ENCODE measurements around the gene HLA-DMA. TPM values are rescaled to one million over a fixed set of nuclear protein-coding genes. Genes with fewer than 3 reads are reported as not detected.

Gene HLA-DMA
- total RNA-seq, 1 experiment from 2014 or later, result 1.9 TPM

DNA sequence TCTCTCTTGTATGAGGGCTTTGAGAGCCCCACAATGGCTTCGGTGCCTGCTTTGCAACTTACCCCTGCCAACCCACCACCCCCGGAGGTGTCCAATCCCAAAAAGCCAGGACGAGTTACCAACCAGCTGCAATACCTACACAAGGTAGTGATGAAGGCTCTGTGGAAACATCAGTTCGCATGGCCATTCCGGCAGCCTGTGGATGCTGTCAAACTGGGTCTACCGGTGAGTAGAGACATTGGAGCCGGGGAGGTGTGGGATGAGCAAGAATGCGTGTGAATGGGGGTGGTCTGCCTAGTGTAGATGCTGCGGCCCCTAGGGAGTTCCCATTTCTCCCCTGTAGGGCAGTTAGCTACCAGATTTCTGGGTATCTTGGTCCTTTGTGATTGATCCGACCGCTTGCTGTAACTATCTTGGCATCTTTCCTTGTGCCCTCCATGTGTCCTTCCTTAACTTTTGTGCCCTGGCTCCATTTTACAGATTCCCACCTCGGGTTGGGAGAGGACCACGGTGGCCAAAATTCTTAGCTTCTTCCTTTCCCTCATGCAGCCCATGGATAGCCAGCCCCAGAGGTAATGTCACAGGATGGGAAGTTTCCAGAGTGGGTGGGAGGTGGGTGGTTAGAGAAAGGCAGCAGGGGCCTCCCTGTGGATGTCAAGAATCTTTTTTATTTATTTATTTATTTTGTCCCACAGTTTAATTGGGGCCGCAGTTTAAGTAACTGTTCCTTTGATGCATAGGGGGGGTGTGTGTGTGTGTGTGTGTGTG is 21.8 kb upstream of the HLA-DMA start:
- DNase-seq (ENCODE audit: low read depth), result no peak

DNA sequence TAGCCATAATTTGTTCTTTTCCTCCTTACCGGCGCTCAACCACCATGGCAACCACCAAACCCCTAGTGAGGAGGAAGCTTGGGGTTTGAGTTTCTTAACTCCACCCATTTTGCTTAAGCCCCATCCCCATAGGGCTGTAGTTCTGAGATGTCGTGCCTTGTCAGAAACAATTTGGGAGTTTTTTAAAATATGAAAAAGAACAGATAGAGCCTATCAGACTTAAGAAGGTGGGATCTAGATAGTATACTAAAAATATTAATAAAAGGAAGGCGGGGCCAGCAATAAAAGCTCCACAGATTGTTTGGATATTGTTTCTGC is 21.1 kb upstream of the HLA-DMA start:
- peak; percentile 69 for DNase-seq (ENCODE audit: low read depth)

DNA sequence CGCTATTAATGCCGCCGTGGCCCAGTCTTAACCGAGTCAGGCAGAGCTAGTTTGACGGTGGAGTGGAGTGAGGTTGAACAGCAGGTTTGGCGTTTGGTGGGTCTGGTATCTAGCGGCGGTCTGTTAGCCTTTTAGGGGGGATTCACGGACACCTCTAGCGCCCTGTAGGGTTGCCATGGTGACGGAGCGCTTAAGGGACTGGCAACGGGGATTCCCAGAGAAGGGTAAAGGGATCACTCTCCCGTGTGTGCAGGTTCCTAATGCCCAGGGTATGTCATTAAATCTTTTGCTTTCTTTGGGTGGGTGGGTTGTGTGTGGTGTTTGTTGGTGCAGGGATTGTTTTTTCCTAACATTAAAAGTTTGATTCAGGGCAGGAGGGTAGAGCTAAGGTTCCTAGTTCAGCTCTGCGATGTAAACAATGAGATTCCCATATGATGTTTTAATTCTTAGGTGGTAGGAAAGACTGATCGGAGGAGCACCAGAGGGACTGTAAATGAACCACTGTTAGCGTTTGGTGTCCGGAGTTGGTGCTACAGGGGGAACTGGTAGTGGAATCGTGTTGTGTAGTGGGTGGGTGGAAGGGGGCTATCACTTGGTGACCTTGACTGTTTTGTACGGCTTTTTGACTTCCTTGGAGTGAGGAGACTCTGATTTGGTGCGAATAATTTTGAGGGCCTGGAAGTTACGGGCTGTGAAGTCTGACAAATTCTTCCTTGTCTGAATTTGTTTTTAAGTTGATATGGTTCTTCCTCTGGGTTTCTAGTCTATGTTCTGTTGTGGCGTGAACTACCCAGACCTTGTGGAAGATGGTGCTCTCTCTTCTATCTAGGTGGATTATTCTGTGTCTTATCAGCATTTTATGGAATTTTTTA is 20.5 kb upstream of the HLA-DMA start:
- DNase-seq (ENCODE audit: low read depth), result peak; percentile 36

DNA sequence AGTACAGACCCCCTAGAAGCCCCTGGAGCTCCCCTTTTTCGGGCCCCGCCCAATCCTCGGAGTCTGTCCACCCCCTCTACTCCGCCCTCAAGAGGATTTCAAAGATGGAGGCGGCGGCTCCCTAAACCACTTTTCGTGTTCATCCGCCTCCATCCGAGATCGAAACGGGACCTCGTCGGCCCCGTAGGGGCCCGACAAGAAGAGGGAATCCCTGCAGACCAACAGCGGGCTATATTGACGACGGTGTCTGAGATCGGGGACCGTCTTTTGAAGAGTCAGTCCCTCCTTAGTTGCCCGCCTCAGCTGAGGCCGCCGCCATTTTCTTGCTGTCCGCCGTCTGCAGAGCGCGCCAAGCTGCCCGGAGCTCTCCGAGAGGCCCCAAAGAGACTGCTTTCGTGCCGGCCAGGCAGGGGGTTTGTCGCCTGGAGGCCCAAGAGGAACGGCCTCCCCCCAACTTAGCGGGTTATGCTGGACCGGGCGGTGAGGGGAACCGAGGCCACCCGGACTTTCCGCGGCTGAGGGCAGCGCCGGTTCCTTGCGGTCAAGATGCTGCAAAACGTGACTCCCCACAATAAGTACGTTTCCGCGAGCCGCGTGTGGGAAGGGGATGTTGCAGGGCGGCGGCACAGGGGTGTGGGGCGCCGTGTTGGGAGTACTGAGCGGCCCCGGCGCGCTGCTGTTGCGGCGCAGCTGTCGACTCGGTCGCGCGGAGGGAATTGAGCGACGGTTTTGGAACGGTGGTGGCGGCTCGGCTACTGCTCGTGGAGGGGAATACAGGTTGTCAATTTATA is 19.7 kb upstream of the HLA-DMA start:
- no peak for DNase-seq (ENCODE audit: low read depth)

DNA sequence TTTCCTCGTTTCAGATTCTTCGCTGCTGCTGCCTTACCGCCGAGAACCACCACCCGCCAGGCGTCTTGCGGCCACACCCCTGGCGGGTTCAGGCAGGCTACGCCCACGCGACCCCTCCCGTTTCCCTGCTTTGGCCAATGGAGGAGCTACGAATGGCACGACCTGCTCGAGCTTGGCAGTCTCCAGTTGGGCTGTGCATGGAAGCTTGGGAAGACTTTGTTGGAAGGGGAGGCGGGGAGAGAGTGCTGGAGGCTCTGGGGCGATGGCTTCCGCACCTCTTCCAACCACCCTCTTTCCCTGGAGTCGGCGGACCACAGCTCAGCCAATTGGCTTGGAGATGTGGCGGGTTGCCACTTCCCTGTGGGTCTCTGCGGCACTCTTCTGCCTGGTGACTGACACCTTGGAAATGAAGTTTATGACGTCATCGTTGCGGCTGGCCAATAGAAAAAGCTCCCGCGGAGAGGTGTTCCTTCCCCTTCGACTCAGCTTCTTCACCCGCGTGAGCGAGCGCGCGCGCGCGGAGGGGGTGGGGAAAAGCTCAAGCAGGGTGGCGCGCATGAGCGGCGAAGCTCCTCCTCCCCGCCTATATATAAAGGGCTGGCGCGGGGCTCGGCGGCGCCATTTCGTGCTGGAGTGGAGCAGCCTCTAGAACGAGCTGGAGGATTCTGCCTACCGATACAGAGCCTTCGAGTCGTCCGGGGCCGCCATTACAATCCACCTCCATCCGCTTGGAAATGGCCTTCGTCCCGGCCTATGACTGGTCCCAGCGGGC is 18.9 kb upstream of the HLA-DMA start:
- peak; percentile 100 for DNase-seq (ENCODE audit: low read depth)

DNA sequence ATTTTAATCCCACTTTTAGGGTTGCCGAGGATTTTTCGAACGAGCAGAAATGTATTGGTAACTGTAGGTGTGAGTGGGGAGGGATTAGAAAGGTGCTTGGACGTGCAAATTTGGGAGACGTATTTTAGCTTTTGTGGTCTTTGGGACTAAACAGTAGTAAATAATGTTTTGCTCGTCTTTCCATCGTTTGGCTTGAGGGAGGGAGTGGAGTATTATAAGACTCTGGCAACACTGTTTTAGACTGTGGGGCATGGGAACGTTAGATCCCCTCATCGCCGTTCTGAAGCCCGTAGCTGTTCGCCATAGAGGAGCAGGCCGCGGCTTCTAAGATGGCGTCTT is 18.3 kb upstream of the HLA-DMA start:
- DNase-seq (ENCODE audit: low read depth), result no peak

DNA sequence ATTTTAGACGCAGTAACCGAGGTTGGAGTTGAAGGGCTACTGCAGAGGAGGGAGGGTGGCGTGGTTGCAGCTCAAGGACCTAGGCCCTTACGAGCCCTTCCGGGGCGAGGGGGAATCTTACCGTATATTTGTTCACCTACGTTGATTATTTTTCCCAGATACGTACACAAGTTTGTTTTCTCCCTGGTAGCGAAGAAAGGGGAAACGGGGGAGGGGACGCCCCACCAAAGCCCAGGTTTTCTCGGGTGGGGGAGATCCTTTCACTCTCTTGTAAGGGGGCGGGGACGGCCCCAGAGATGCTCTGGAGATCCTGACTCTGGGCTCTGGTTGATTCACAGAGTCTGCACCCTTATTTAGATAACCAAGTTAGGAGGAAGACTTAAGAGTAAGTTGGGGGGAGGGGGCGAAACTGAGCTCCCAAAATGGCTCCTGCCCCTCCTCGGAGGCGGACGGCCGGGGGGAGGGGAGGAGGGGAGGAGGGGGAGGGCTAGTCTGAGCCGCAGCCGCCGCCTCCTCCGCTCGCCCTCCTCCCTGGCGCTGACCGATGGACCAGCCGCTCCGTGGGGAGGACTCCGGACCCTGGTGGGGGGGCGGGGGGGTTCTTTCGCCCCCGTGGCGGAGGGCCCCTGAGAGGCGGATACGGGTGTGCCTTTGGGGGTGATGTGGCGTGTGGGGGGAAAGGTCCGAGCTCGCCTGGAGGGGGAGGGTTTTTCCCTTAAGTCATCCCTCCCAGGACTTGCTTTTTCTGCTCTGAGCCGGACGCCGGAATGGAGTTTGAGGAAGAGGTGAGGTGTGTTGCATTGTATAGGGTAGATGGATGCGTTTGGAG is 17.7 kb upstream of the HLA-DMA start:
- peak; percentile 89 for DNase-seq (ENCODE audit: low read depth)

DNA sequence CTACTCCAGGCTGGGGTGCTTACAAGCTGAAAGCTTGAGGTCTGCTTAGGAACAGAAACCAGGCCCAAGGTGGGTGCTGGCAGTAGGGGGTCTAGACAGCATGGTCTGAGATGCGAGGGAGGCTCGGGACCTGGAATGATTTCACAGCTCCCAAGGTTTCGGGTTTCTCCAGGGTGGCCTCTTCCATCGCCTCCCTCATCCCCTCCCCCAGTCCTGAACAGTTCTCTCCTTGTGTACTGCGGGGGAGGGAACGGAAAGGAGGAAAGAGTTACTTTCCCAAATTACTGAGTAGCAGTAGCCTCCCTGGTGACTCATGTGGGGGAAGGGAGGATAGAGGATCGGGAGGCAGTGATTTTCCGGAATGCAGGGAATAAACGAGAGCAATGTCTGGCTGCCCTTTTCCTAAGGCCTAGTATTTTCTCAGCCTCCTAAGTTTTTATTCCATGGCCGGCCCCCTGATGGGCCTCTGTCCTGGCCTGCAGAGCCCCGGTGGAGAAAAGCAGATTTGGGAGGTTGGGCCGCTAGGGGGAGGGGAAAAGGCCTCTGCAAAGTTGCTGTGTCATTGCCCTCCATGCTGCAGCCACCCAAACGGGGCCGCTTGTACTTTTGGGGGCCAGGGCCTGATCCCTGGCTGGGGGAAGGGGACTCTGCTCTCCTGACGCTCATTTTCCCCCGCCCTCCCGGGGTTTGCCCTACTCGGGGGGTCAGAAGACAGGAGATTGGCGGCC is 17.0 kb upstream of the HLA-DMA start:
- DNase-seq (ENCODE audit: low read depth), result peak; percentile 96

DNA sequence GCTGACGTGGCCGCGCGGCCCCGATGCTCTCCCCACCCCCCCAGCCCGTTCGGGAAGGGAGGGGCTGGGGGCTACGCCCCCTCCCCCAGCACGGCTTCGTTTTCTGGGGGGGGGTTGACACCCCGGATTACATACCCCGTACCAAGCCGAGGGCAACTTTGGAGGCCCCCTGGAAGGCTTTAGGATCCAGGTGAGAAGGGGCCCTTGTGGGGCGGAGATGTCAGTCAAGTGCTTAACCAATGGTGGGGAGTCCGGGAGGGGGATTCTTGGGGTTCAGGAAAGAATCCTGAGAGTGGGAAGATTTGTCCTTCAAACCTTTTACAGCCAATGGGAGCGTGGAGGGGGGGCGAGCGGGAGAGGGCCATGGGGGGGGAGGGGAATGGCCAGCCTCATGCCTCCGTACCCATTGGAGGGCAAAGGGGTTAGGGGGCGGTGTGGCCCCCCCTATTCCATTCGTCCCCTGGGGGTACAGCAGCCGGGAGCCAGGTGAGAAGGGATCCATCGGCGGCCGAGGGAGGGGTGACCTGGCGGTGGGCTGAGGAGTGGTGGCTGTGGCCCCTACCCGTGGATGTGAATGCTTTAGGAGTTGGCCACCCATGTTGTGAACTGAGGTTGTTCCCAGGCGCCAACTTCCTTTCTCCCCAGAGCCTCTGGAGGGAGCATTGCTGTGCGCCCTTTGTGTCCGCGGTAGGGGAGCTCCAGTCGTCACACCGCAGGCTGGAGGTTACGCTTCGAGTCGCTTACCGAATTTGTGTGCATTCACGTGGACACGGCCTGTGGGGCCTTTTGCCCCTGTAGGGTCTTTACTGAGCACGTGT is 16.2 kb upstream of the HLA-DMA start:
- DNase-seq (ENCODE audit: low read depth), result peak; percentile 94

DNA sequence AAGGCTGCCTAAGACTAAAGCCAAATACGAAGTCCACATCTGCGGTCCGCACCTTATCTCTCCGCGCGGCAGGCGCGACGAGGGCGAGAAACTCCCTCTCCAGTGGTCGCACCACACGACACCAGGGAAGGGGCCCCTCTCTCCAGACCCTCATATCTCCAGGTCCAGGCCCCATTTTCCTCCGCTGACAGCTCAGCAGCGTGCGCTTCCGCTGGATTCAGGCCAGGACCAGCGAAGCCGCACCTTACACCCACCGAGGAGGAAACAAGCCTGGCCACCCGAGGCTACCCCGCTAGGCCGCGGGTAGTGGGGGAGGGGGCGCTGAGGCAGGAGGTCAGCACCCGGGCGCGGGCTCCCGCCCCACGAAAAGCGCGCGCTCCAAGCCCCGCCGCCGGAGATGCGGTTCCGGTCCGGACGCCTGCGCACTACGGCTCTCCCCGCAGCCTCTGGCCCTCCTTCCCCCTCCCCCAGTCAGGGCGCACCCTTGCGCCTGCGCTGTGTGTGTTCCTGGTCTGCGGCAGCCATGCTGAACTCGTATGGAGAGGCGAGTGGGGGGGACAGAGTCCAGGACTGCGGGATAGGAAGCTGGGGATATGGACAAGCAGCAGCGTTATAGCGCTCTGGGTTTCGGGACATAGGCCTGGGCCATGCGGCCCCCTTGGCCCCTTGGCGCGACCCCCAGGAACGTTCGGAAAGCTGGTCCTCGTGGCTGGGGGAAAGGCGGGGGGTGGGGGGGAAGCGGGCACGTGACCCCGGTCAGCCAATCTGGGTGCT is 15.4 kb upstream of the HLA-DMA start, which contains the start of gene BRD2:
Gene BRD2 (plus strand): TSS at position 502 of the 774 bp plus-strand sequence. CDS start 4,305 bp downstream, outside the sequence.
- DNase-seq (ENCODE audit: low read depth), result peak; percentile 96

DNA sequence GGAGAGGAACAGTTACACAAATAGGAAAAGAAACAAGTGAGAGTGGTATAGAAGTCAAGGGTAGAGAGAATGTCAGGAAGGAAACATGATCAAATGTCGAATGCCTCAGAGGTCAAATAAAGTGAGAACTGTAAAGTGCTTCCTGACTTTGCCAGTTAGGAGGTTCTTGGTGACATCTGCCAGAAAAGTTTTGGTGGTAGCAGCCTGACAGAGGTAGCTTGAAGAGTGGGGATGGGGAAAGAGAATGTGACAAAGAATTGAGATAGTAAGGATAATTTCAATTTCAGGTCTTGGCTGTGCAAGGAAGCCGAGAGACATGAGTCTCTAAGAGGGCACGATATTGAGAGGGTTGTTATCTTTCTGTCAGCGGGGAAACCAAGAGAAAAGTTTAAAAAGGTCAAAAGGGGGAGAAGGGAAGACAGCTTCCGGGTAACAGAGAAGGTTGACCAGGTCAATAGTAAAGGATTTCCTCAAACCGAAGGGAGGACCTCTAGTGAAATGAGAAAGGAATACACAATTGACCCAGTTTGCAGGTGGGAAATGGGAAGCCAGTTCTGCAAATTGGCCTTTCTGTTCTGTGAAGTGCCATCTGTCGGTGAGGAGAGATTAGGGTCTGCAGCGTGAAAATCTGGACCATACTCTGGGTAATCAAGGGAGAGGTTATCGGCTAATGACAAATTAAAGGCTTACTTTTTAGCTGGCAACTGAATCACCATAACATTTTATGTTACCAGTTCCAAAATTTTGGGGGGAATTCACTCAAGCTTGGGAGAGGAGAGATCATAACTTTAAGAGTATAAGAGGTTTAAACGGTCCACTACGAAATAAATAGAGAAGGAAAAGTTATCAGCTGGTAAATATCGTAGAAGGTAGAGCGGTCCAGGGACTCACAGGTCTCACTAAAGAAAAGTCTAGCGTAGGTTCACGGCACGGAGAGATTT is 14.5 kb upstream of the HLA-DMA start:
- DNase-seq (ENCODE audit: low read depth), result peak; percentile 77

DNA sequence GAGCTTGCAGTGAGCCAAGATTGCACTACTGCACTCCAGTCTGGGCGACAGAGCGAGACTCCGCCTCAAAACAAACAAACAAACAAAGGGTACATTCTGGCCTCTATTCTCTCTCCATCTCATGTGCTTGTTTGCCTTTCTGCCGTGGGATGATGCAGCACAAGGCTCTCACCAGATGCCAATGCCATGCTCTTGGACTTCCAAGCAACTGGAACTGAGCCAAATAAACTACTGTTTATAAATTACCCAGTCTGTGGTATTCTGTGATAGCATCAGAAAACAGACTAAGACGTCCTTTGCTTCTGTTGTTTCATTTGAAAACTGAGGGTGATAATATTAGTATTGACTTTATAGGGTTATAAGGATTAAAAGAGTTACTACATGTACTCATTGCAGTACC is 11.9 kb upstream of the HLA-DMA start:
- no peak for DNase-seq (ENCODE audit: low read depth)

DNA sequence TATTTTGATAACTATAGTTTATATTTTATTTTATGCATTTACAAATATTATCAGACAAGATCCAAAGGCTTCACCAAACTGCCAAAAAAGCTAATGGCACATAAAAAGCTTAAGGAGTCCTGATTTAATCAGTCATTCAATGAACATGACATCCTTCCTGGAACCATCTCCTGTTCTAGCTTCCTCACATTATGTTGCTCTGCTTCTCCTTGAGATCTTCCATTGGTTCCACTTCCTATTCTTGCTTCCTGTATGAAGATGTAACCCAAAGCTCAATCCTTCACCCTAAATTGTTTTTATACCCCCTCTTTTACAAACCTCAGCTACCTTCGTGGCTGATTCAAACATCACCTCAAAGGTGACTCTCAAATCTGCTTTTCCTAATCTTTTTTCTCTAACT is 11.0 kb upstream of the HLA-DMA start:
- DNase-seq (ENCODE audit: low read depth), result no peak

DNA sequence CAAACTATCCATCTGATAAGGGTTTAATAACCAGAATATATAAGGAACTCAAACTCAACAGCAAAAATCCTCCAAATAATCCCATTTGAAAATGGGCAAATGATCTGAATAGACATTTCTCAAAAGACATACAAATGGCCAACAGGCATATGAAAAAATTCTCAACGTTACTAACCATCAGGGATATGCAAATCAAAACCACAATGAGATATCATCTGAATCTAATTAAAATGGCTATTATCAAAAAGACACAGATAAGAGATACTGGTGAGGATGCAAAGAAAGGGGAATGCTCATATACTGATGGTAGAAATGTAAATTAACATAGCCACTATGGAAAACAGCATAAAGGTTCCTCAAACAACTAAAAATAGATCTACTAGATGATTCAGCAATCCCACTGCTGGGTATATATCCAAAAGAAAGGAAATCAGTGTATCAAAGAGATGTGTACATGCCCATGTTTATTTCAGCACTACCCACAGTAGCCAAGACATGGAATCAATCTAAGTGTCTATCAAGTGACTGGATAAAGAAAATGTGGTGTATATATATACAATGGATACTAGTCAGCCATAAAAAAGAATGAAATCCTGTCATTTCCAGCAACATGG is 9.4 kb upstream of the HLA-DMA start:
- no peak for DNase-seq (ENCODE audit: low read depth)

DNA sequence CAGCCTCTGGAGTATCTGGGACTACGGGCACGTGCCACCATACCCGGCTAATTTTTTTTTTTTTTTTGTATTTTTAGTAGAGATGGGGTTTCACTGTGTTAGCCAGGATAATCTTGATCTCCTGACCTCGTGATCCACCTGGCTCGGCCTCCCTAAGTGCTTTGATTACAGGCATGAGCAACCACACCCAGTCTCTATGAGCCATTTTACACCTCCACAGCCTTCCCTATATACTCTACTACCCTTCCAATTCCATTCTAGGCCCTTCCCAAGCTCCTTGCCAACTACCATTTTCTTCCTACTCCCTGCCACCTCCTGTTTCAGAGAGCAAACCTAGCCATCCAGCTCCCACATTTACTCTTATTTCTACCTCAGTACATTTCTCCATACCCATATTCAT is 7.7 kb upstream of the HLA-DMA start:
- no peak for DNase-seq (ENCODE audit: low read depth)

DNA sequence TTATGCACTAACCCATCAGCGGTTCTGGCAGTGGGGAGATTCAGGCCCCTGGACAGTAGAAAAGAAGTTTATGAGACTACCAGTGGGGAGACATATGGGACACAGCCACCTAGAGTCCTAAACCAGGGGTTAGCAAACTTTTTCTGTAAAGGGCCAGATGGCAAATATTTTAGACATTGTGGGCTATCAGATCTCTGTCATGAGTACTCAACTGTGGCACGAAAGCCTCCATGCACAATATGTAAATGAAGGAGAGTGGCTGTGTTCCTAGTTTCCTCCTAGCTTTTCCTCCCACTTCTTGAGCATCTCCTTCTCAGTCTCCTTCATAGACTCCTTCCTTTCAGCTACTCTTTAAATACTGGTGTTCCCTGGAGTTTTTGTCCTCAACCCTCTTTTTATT is 3.3 kb upstream of the HLA-DMA start:
- no peak for DNase-seq (ENCODE audit: low read depth)

Data from LHCN-M2 (cell line).